ENCODE results near the gene SUCLG1. TPM values are rescaled to one million over a fixed set of nuclear protein-coding genes. Genes with fewer than 3 reads are reported as not detected.

The SUCLG1 gene
- total RNA-seq, 1 donor from 2014 or later, result 50.6 TPM

- Mint-ChIP-seq H3K4me3 (ENCODE audit: unreplicated experiment) (no peak overlapping the region), H3K27ac (ENCODE audit: unreplicated experiment) (no peak overlapping the region), H3K36me3 (ENCODE audit: low read depth, unreplicated experiment) (no peaks in the 10 kb centered on the region), H3K4me1 (ENCODE audit: low read depth, unreplicated experiment) (peaks cover 3% of the 10 kb centered on the region), H3K9me3 (ENCODE audit: unreplicated experiment) (no peaks in the 10 kb centered on the region), H3K27me3 (ENCODE audit: low read depth, unreplicated experiment) (no peaks in the 10 kb centered on the region)
- H3K9ac ChIP-seq (ENCODE audit: low read length), result no peak overlapping the region
- H3K36me3 ChIP-seq (ENCODE audit: insufficient read depth, low read length), result no peaks in the 10 kb centered on the region
- H3K9me3 ChIP-seq (ENCODE audit: insufficient read depth, low read depth, low read length), result no peaks in the 10 kb centered on the region
- FAIRE-seq (no peak), DNase-seq (ENCODE audit: low read depth) (no peak)
- H3K4me2 ChIP-seq (ENCODE audit: low read length), result no peak overlapping the region
- H2AFZ ChIP-seq (ENCODE audit: low read depth, low read length), result no peak overlapping the region
- H4K20me1 ChIP-seq (ENCODE audit: insufficient read depth, low read length), result peaks cover 49% of the 10 kb centered on the region
- H3K4me3 ChIP-seq (ENCODE audit: insufficient read depth, low read depth, low read length), result no peak overlapping the region
- H3K27ac ChIP-seq (ENCODE audit: low read depth, low read length), result no peak overlapping the region
- TF ChIP-seq, protein P1, sequence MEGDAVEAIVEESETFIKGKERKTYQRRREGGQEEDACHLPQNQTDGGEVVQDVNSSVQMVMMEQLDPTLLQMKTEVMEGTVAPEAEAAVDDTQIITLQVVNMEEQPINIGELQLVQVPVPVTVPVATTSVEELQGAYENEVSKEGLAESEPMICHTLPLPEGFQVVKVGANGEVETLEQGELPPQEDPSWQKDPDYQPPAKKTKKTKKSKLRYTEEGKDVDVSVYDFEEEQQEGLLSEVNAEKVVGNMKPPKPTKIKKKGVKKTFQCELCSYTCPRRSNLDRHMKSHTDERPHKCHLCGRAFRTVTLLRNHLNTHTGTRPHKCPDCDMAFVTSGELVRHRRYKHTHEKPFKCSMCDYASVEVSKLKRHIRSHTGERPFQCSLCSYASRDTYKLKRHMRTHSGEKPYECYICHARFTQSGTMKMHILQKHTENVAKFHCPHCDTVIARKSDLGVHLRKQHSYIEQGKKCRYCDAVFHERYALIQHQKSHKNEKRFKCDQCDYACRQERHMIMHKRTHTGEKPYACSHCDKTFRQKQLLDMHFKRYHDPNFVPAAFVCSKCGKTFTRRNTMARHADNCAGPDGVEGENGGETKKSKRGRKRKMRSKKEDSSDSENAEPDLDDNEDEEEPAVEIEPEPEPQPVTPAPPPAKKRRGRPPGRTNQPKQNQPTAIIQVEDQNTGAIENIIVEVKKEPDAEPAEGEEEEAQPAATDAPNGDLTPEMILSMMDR (IDR thresholded peaks at IDR 0.05; ENCODE audit: insufficient read depth, low read depth, low read length), result no peak
- no peak for TF ChIP-seq EZH2 (IDR thresholded peaks at IDR 0.05; ENCODE audit: insufficient read depth, low read length)
- H3K79me2 ChIP-seq (ENCODE audit: insufficient read depth, low read length), result peaks cover 72% of the 10 kb centered on the region
- peaks cover 5% of the 10 kb centered on the region for H3K4me1 ChIP-seq (ENCODE audit: insufficient read depth, low read length)
- no peaks in the 10 kb centered on the region for H3K27me3 ChIP-seq (ENCODE audit: insufficient read depth, low read length)
These were observed 2.9 kb downstream of the SUCLG1 start for GRCh38 chr2:84456156-84456555.

DNA sequence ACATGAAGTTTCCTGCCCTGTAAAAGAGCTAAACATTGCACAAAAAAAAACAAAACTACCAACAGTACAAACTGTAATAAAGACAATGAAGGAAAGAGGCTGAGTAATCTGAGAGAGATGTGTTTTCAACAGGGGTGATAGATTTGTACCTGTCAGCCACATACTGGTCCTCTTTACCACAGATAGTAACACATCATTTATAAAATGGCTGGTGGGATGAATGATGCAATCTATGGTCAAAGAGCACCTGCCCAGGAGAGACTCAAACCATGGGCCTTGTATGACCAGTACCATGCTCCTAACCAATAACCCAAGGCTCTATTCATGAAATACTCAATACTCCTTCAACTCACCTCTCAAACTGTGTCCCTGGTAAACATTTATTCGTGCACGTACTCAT lies 4.5 kb downstream of the SUCLG1 start:
- H4K20me1 ChIP-seq (ENCODE audit: insufficient read depth, low read length), result peaks cover 59% of the 10 kb centered on the region
- H3K4me3 Mint-ChIP-seq (ENCODE audit: unreplicated experiment), result no peak overlapping the region
- no peak for FAIRE-seq

GRCh38 chr2:84452624-84453023 lies 6.5 kb downstream of the SUCLG1 start:
- no peaks in the 10 kb centered on the region for H3K27me3 ChIP-seq (ENCODE audit: insufficient read depth, low read length)
- no peak for TF ChIP-seq EZH2 (IDR thresholded peaks at IDR 0.05; ENCODE audit: insufficient read depth, low read length)
- TF ChIP-seq, protein P1 (IDR thresholded peaks at IDR 0.05; ENCODE audit: insufficient read depth, low read depth, low read length), result no peak
- H3K27me3 Mint-ChIP-seq (ENCODE audit: low read depth, unreplicated experiment), result no peaks in the 10 kb centered on the region
- H3K9ac ChIP-seq (ENCODE audit: low read length), result no peak overlapping the region
- no peak overlapping the region for H3K4me3 ChIP-seq (ENCODE audit: insufficient read depth, low read depth, low read length)
- no peaks in the 10 kb centered on the region for H3K9me3 Mint-ChIP-seq (ENCODE audit: unreplicated experiment)
- peaks cover 79% of the 10 kb centered on the region for H3K79me2 ChIP-seq (ENCODE audit: insufficient read depth, low read length)
- no peaks in the 10 kb centered on the region for H3K4me1 ChIP-seq (ENCODE audit: insufficient read depth, low read length)
- no peaks in the 10 kb centered on the region for H3K9me3 ChIP-seq (ENCODE audit: insufficient read depth, low read depth, low read length)
- no peak overlapping the region for H3K4me3 Mint-ChIP-seq (ENCODE audit: unreplicated experiment)
- H3K4me2 ChIP-seq (ENCODE audit: low read length), result no peak overlapping the region
- H3K36me3 Mint-ChIP-seq (ENCODE audit: low read depth, unreplicated experiment), result no peaks in the 10 kb centered on the region
- no peak overlapping the region for H2AFZ ChIP-seq (ENCODE audit: low read depth, low read length)
- FAIRE-seq (no peak), DNase-seq (ENCODE audit: low read depth) (no peak)
- H3K27ac ChIP-seq (ENCODE audit: low read depth, low read length), result no peak overlapping the region
- peaks cover 2% of the 10 kb centered on the region for H3K4me1 Mint-ChIP-seq (ENCODE audit: low read depth, unreplicated experiment)
- H4K20me1 ChIP-seq (ENCODE audit: insufficient read depth, low read length), result peaks cover 49% of the 10 kb centered on the region
- no peak overlapping the region for H3K27ac Mint-ChIP-seq (ENCODE audit: unreplicated experiment)
- no peaks in the 10 kb centered on the region for H3K36me3 ChIP-seq (ENCODE audit: insufficient read depth, low read length)

More for the DNA sequence above, 4.5 kb downstream of the SUCLG1 start:
- TF ChIP-seq EZH2 (IDR thresholded peaks at IDR 0.05; ENCODE audit: insufficient read depth, low read length), result no peak
- H3K9ac ChIP-seq (ENCODE audit: low read length), result no peak overlapping the region
- H3K36me3 ChIP-seq (ENCODE audit: insufficient read depth, low read length), result no peaks in the 10 kb centered on the region
- Mint-ChIP-seq H3K36me3 (ENCODE audit: low read depth, unreplicated experiment) (no peaks in the 10 kb centered on the region), H3K27me3 (ENCODE audit: low read depth, unreplicated experiment) (no peaks in the 10 kb centered on the region), H3K27ac (ENCODE audit: unreplicated experiment) (no peak overlapping the region), H3K4me1 (ENCODE audit: low read depth, unreplicated experiment) (peaks cover 6% of the 10 kb centered on the region), H3K9me3 (ENCODE audit: unreplicated experiment) (no peaks in the 10 kb centered on the region)
- H3K4me1 ChIP-seq (ENCODE audit: insufficient read depth, low read length), result peaks cover 5% of the 10 kb centered on the region
- H3K9me3 ChIP-seq (ENCODE audit: insufficient read depth, low read depth, low read length), result no peaks in the 10 kb centered on the region
- no peak for DNase-seq (ENCODE audit: low read depth)
- H3K79me2 ChIP-seq (ENCODE audit: insufficient read depth, low read length), result peaks cover 87% of the 10 kb centered on the region
- H3K27ac ChIP-seq (ENCODE audit: low read depth, low read length), result no peak overlapping the region
- H3K27me3 ChIP-seq (ENCODE audit: insufficient read depth, low read length), result no peaks in the 10 kb centered on the region
- H3K4me3 ChIP-seq (ENCODE audit: insufficient read depth, low read depth, low read length), result no peak overlapping the region
- H2AFZ ChIP-seq (ENCODE audit: low read depth, low read length), result no peak overlapping the region
- no peak overlapping the region for H3K4me2 ChIP-seq (ENCODE audit: low read length)

All from astrocyte (in vitro differentiated cells and primary cell).